H1 (cell line): ENCODE data around the gene GULP1.

ENCODE experiments used
- BRCA1 ChIP-seq: IDR thresholded peaks from 2 replicates; pipeline ENCODE4 v1.6.1; 2012; ENCODE audit warnings: low read depth, low read length, improper control_type of control experiment
- CHD1 ChIP-seq: IDR thresholded peaks from 2 replicates; pipeline ENCODE4 v1.6.1; 2012; ENCODE audit warnings: low read depth, low read length, improper control_type of control experiment
- EP300 ChIP-seq, 2 experiments: IDR thresholded peaks; 1 replicate in 1 of 2; 2 replicates in 1 of 2; pipeline ENCODE4 v1.6.1; 2011 to 2012; ENCODE audit warnings: low read depth in 2 of 2, low read length in 2 of 2, mild to moderate bottlenecking in 2 of 2, borderline replicate concordance in 1 of 2, inconsistent platforms in 1 of 2, moderate library complexity in 1 of 2
- FOSL1 ChIP-seq: IDR thresholded peaks from 2 replicates; pipeline ENCODE4 v1.6.1; 2011; ENCODE audit warnings: mild to moderate bottlenecking, low read depth, low read length, moderate library complexity; ENCODE audit not compliant: insufficient read depth
- NANOG ChIP-seq: IDR thresholded peaks from 2 replicates; pipeline ENCODE4 v1.6.1; 2011; ENCODE audit warnings: low read length, low read depth, mild to moderate bottlenecking, inconsistent platforms; ENCODE audit not compliant: insufficient read depth, poor library complexity, severe bottlenecking
- POLR2AphosphoS5 ChIP-seq: IDR thresholded peaks from 2 replicates; pipeline ENCODE4 v1.6.1; 2011; ENCODE audit warnings: low read depth, low read length
- RFX5 ChIP-seq: IDR thresholded peaks from 2 replicates; pipeline ENCODE4 v1.6.1; 2011; ENCODE audit warnings: low read depth, low read length, improper control_type of control experiment, borderline replicate concordance
- SUZ12 ChIP-seq: fragments of 200-600 bp; sonication (generic); IDR thresholded peaks from 2 replicates; pipeline ENCODE4 v1.6.1; 2012; ENCODE audit warnings: mild to moderate bottlenecking, inconsistent platforms, low read length, moderate library complexity, mixed read lengths
- TF ChIP-seq, protein P1 (sequence below), 3 experiments: IDR thresholded peaks; 1 replicate in 2 of 3; 2 replicates in 1 of 3; pipeline versions ENCODE4 v1.5.1 to v1.6.1; 2011; ENCODE audit warnings: low read length in 3 of 3, mild to moderate bottlenecking in 3 of 3, inconsistent platforms in 2 of 3, low read depth in 1 of 3, moderate library complexity in 1 of 3; ENCODE audit not compliant: insufficient read depth in 1 of 3; ENCODE audit errors: control extremely low read depth in 1 of 3
- TF ChIP-seq, protein P2 (sequence below): IDR thresholded peaks from 2 replicates; pipeline ENCODE4 v1.6.1; 2011; ENCODE audit warnings: low read length, improper control_type of control experiment

DNA sequence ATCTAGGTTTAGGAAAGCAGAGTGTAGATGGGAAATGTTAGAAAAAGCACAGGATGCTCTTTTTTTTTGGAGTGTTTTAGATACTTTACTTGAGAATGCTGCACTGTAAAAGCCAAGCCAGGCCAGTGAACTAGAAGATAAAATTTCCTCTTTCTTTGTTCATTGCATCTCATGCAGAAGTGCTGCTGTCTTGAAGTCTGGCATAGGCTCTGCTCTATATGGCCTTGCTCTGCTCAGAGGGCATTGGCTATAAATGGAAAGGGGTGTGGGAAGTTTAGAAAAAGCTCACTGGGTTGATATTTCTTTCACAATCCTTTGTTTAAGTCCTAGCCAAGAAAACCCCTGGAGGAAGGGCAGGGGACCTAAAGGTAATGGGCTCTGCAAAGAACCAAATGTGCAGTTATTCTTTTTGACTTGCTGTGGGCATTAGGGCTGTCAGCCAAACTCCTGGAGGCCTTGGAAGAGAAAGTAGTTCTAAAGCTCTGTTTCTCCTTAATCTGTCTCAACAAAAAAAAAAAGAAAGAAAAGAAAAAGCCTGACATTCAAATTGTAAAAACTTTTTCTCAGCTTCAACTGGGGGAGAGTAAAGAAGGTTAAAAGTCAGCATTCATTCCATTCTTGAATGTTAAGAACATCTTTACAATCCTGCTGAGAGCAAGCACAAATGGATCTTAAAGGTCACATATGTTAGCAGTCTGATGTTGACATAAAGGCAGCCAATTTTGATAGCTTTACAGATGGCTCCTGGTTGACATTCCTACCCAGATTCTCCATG is 338.3 kb downstream of the GULP1 start:
- TF ChIP-seq SUZ12 (no peak), EP300 (IDR thresholded peaks at IDR 0.05; ENCODE audit: borderline replicate concordance in 1 of 2, low read depth in 2 of 2, low read length in 2 of 2) (no peak), FOSL1 (no peak), NANOG (no peak), RFX5 (no peak), POLR2AphosphoS5 (no peak), BRCA1 (no peak), CHD1 (no peak)
- TF ChIP-seq, protein P1, sequence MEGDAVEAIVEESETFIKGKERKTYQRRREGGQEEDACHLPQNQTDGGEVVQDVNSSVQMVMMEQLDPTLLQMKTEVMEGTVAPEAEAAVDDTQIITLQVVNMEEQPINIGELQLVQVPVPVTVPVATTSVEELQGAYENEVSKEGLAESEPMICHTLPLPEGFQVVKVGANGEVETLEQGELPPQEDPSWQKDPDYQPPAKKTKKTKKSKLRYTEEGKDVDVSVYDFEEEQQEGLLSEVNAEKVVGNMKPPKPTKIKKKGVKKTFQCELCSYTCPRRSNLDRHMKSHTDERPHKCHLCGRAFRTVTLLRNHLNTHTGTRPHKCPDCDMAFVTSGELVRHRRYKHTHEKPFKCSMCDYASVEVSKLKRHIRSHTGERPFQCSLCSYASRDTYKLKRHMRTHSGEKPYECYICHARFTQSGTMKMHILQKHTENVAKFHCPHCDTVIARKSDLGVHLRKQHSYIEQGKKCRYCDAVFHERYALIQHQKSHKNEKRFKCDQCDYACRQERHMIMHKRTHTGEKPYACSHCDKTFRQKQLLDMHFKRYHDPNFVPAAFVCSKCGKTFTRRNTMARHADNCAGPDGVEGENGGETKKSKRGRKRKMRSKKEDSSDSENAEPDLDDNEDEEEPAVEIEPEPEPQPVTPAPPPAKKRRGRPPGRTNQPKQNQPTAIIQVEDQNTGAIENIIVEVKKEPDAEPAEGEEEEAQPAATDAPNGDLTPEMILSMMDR (IDR thresholded peaks at IDR 0.05; ENCODE audit: control extremely low read depth in 1 of 3, insufficient read depth in 1 of 3, low read depth in 1 of 3, low read length in 3 of 3) = no peak
- TF ChIP-seq, protein P2, sequence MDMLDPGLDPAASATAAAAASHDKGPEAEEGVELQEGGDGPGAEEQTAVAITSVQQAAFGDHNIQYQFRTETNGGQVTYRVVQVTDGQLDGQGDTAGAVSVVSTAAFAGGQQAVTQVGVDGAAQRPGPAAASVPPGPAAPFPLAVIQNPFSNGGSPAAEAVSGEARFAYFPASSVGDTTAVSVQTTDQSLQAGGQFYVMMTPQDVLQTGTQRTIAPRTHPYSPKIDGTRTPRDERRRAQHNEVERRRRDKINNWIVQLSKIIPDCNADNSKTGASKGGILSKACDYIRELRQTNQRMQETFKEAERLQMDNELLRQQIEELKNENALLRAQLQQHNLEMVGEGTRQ = no peak
